GM19455 (cell line): ENCODE data around the gene SH3RF3.

Experiments used
- ATAC-seq: cut with Tn5 transposase; IDR thresholded peaks from one replicate; pipeline ENCODE4 v1.9.1; 2021; ENCODE audit not compliant: unreplicated experiment

SH3RF3 gene

GRCh38 chr2:109325570-109325969 lies 196.6 kb downstream of the SH3RF3 start:
- ATAC-seq = no peak

DNA sequence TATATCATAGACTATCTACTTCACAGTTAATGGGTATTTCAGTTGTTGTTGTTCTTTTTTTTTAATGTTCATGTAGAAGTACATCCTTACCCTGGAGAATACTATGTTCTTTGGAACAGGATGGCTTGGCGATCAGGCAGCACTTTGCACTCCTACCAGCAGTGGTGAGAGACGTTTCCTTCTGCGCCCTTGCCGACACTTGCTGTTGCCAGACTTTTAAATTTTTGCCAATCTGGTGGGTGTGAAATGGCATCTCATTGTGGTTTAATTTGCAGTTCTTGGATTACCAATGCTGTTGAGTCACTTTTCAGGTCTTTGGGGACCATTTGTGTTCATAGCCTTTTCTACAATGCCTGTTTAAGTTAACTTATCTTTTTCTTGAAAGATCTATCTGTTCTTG lies 197.3 kb downstream of the SH3RF3 start:
- ATAC-seq = no peak

GRCh38 chr2:109330056-109330455 lies 201.1 kb downstream of the SH3RF3 start:
- no peak for ATAC-seq

- ATAC-seq = no peak
These were observed 202.1 kb downstream of the SH3RF3 start for GRCh38 chr2:109331081-109331480.

- ATAC-seq = no peak
These were observed 203.2 kb downstream of the SH3RF3 start for GRCh38 chr2:109331896-109332848.

DNA sequence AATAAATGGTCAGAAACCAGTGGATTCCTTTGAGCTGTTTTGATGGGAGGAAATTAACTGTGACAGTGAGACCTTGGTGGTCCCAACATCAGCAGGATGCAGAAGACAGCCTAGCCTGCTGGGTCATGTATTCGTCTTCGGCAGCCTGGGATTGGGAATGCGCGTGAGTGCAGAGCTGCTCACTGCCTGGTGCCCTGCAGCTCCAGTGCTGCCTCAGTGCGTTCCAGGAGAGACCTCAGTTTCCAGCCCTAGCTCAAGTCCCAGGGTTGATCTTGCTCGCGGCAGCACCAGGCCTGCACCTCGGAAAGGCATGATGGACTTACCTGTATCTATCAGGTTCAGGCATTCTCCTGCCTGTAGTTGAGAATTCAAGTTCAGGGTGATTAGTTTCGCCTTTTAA lies 203.9 kb downstream of the SH3RF3 start:
- no peak for ATAC-seq

GRCh38 chr2:109333414-109334210 lies 204.6 kb downstream of the SH3RF3 start:
- no peak for ATAC-seq

DNA sequence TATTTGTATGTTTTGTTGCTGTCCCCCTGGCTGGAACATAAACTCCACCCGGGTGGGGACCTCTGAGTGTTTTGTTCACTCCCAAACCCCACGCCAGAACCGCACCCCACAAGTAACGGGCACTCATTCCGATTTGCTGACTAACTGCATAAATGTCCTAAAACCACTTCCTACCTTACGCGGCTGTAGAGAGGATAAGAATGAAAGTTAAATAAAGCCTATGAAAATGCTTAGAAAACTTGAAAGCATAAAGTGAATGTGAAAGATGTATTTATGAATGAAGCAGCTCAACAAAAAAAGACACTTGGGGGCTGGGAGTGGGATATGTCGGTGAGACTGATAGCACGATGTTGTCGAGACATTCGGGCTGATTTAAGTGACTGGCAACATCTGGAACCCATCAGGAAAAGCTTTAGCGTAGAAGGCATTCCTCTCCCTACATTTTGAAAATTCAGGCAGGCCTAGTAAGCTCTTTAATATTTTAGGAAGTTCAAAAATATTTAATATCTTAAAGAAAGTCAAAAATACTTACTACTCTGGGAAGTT lies 206.7 kb downstream of the SH3RF3 start:
- no peak for ATAC-seq

DNA sequence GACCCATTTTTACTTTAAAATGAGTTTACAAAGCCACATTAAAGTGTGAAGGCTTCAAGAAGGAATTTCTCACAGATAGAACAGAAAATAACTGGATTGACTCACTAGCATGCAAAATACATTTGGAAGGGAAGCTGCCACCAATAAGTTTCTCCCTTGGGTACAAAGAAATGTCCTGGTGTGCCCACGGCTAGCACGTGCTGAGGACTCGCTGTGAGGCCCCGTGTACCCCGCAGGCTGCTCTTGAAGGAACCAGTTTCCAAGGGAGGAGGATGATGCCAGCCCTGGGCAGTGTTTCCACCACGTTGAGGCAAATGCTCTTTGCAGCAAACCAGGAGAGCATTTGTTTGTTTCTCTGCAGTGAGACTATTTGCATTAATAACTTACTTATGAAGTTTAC lies 207.3 kb downstream of the SH3RF3 start:
- ATAC-seq = no peak

- no peak for ATAC-seq
These were observed 208.2 kb downstream of the SH3RF3 start for GRCh38 chr2:109337221-109337620.

DNA sequence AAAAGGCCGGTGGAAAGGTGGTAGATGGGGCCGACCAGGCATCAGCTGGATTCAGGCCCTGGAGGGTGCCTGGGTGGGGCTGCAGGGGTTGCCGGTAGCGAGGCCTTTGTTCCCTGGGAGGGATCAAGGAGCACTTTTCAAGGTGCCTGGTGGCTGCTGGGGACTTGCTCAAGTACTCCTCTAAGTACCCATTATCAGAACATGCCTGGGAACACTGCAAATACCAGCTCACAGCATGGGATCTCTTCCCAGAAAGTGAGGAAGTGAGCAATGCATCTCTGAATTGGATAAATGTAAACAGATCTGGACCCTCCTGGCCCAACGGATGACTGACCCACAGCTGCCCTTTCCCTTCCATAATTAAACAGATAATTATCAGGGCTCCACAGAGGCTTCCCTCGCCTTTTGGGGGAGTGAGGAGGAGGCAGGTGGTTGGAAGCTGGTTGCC lies 210.5 kb downstream of the SH3RF3 start:
- ATAC-seq = no peak

DNA sequence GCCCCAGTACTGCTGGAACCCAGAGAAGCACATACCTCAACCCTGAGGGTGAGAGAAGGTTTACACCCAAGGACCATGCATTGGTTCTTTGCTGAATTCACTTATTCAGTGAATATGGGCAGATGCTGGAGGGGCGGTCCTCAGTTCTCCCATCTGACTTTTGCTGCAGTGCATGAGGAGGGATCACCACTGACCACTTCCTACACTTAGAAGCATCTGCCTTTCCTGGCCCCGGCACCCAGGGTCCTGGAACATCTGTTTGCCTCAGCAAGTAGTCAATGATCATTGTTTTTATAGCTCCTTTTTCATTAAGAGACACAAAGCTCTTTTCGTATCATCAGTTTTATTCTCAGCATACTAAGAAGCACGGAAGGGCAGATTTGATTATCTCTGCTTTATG lies 211.4 kb downstream of the SH3RF3 start:
- no peak for ATAC-seq

GRCh38 chr2:109341355-109342255 lies 212.6 kb downstream of the SH3RF3 start:
- ATAC-seq = no peak

GRCh38 chr2:109342256-109342850 lies 213.3 kb downstream of the SH3RF3 start:
- no peak for ATAC-seq

DNA sequence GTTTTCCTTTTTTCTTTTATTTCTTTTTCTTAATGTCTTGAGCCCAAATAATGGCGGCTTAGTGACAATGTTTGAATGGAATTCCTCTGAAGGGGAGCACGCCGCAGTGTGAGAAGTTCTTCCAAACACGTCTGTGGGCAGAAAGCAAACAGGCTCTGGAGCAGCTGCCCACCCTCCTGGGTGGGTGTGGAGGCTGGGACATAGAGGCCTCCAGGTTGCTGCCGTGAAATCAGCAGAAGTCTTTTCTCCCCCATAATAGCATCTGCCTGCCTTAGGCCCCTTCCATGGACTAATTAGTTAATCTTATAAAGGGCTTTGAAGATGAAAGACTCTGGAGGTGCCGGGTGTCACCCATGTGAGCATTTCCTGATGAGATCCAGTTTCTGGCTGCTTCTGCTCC lies 213.9 kb downstream of the SH3RF3 start:
- no peak for ATAC-seq

DNA sequence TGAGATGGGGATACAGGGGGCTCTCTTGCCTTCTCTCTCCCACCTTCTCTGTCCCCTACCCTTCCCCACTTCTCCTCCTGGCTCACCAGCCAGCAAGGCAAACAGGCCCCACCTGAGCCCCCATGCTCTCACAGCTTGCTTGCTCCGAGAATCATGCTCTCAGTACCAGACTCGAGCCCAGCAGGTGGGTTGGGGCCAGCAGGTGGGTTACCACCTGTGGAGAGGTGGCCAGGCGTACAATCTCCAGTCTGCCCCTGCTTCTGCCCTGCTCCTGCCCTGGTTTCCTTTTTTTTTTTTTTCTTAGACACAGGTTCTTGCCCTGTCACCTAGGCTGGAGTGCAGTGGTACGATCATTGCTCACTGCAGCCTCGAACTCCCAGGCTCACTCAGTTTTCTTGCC lies 214.5 kb downstream of the SH3RF3 start:
- no peak for ATAC-seq

DNA sequence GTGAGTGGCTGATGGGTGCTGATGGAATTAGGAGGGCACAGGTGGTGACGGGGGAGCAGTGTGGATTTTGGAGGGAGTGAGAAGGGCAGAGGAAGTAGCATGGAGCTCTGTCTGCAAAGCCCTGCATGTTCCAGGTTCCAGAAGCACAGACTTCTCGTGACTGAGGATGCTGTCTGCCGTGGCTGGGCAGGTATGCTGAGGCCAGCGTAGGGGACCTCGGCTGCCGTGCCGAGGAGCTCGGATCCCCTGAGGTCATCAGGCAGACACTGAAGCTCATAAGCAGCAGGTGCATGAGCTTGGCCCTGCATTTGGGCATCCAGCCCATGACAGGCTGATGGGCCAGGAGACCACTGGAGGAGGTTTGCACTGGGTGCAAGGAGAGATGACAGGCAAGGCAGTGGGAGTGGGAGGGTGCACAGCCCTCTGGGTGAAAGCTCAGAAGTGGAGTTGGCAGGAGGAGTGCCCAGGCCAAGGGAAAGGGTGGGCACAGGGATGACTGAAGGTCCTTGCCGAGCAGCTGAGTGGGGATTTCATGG lies 215.3 kb downstream of the SH3RF3 start:
- ATAC-seq = no peak

DNA sequence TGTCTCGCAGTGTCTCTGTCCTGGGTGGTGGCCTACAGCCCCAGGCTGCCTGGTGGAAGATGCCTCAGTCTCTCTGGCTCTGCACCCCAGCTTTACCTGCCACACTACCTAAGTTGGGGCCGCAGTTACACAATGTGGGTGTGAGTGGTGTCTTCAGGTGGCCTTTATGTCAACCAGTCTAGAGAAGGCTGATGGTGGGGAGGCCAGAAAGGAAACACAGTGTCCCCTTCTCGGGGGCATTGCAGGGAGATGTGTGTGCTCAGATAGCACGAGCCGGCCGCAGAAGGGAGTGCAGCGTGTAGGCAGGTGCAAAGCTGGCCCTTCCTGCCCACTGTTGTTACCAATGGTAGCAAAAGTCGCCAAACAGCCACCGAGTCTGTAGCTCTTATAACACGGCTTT lies 216.1 kb downstream of the SH3RF3 start:
- no peak for ATAC-seq

- no peak for ATAC-seq
These were observed 216.9 kb downstream of the SH3RF3 start for GRCh38 chr2:109345653-109346480.
